Hepatocyte (in vitro differentiated cells): ENCODE results near the gene GRIN2B.

ENCODE experiments used
- EZH2 ChIP-seq: fragments of 200-600 bp; sonication (generic); IDR thresholded peaks from 2 replicates; pipeline ENCODE4 v1.6.1; 2016; ENCODE audit warnings: antibody characterized with exemption, mild to moderate bottlenecking, borderline replicate concordance
- EZH2phosphoT487 ChIP-seq: fragments of 200-600 bp; sonication (generic); IDR thresholded peaks from one replicate; pipeline ENCODE4 v1.6.1; 2018; ENCODE audit warnings: antibody characterized with exemption, mild to moderate bottlenecking, low read depth, moderate library complexity; ENCODE audit not compliant: unreplicated experiment, severe bottlenecking
- TF ChIP-seq, protein P1 (sequence below): fragments of 200-600 bp; sonication (generic); IDR thresholded peaks from 2 replicates; pipeline ENCODE4 v1.5.1; 2016; ENCODE audit warnings: antibody characterized with exemption, mild to moderate bottlenecking; ENCODE audit not compliant: poor library complexity

DNA sequence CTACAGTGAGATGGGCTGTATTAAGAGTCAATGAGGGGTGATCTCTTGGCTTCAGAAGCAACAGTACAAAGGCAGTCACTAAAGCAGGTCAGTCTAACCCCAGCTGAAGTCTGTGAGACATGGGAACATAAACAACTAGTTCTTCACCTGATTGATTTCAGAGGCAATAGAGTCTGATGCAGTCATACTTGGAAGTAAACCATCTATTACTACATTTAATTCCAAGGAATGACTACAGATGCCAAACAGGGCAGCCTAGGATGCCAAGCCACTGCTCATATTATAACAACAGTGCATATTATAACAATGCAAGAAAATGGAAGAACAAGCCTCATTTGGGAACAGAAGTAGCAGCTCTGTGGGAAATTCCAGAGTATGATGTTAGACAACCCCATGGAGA, 35.8 kb downstream of the GRIN2B start:
- TF ChIP-seq, protein P1, sequence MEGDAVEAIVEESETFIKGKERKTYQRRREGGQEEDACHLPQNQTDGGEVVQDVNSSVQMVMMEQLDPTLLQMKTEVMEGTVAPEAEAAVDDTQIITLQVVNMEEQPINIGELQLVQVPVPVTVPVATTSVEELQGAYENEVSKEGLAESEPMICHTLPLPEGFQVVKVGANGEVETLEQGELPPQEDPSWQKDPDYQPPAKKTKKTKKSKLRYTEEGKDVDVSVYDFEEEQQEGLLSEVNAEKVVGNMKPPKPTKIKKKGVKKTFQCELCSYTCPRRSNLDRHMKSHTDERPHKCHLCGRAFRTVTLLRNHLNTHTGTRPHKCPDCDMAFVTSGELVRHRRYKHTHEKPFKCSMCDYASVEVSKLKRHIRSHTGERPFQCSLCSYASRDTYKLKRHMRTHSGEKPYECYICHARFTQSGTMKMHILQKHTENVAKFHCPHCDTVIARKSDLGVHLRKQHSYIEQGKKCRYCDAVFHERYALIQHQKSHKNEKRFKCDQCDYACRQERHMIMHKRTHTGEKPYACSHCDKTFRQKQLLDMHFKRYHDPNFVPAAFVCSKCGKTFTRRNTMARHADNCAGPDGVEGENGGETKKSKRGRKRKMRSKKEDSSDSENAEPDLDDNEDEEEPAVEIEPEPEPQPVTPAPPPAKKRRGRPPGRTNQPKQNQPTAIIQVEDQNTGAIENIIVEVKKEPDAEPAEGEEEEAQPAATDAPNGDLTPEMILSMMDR: no peak
- TF ChIP-seq EZH2 (no peak), EZH2phosphoT487 (no peak)
